Glutamatergic neuron (in vitro differentiated cells): ENCODE measurements around the gene CELA3A. TPM values are rescaled to one million over a fixed set of nuclear protein-coding genes. Genes with fewer than 3 reads are reported as not detected.

ENCODE experiments used
- DNase-seq: peaks from one replicate; pipeline ENCODE4 v3.0.0; 2022
- H3K27ac Mint-ChIP-seq: one replicate; pipeline ENCODE4 v1.8.0; 2020; ENCODE audit warnings: mild to moderate bottlenecking, mixed read lengths, inconsistent platforms; ENCODE audit not compliant: unreplicated experiment
- H3K27me3 Mint-ChIP-seq: one replicate; pipeline ENCODE4 v1.8.0; 2020; ENCODE audit warnings: mild to moderate bottlenecking, moderate library complexity, mixed read lengths, inconsistent platforms; ENCODE audit not compliant: unreplicated experiment
- H3K36me3 Mint-ChIP-seq: one replicate; pipeline ENCODE4 v1.8.0; 2020; ENCODE audit warnings: mild to moderate bottlenecking, mixed read lengths, inconsistent platforms; ENCODE audit not compliant: unreplicated experiment
- H3K4me1 Mint-ChIP-seq: one replicate; pipeline ENCODE4 v1.8.0; 2020; ENCODE audit warnings: mild to moderate bottlenecking, low read depth, mixed read lengths, inconsistent platforms; ENCODE audit not compliant: unreplicated experiment
- H3K4me3 Mint-ChIP-seq: one replicate; pipeline ENCODE4 v1.8.0; 2020; ENCODE audit warnings: mild to moderate bottlenecking, mixed read lengths, inconsistent platforms; ENCODE audit not compliant: unreplicated experiment
- H3K9me3 Mint-ChIP-seq: one replicate; pipeline ENCODE4 v1.8.0; 2020; ENCODE audit warnings: mild to moderate bottlenecking, moderate library complexity, mixed read lengths, inconsistent platforms; ENCODE audit not compliant: unreplicated experiment
- total RNA-seq: library from RNA; stranded (reverse); fragmentation: NEBNext Ultra II Directional; extraction: Animal tissue kit (Norgen Biotek cat#: 25700); gene quantifications from one replicate; pipeline ENCODE4 v1.2.1, GENCODE V29; 2021; ENCODE audit not compliant: unreplicated experiment
- TF ChIP-seq, protein P1 (sequence below): fragments of 200-600 bp; sonication (generic); IDR thresholded peaks from one replicate; pipeline ENCODE4 v1.5.0; 2021; ENCODE audit not compliant: partially characterized antibody, unreplicated experiment

The CELA3A gene
- total RNA-seq, 1 donor from 2014 or later, result not detected

- Mint-ChIP-seq H3K36me3 (no peaks in the 10 kb centered on the region), H3K4me3 (no peak overlapping the region), H3K27me3 (peaks cover 5% of the 10 kb centered on the region), H3K4me1 (peaks cover 6% of the 10 kb centered on the region), H3K27ac (no peak overlapping the region), H3K9me3 (peaks cover 20% of the 10 kb centered on the region)
- TF ChIP-seq, protein P1, sequence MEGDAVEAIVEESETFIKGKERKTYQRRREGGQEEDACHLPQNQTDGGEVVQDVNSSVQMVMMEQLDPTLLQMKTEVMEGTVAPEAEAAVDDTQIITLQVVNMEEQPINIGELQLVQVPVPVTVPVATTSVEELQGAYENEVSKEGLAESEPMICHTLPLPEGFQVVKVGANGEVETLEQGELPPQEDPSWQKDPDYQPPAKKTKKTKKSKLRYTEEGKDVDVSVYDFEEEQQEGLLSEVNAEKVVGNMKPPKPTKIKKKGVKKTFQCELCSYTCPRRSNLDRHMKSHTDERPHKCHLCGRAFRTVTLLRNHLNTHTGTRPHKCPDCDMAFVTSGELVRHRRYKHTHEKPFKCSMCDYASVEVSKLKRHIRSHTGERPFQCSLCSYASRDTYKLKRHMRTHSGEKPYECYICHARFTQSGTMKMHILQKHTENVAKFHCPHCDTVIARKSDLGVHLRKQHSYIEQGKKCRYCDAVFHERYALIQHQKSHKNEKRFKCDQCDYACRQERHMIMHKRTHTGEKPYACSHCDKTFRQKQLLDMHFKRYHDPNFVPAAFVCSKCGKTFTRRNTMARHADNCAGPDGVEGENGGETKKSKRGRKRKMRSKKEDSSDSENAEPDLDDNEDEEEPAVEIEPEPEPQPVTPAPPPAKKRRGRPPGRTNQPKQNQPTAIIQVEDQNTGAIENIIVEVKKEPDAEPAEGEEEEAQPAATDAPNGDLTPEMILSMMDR, result no peak
- DNase-seq, result no peak
Observed at GRCh38 chr1:22050330-22050729, 48.9 kb downstream of the CELA3A start.

- Mint-ChIP-seq H3K36me3 (no peaks in the 10 kb centered on the region), H3K4me3 (peak overlapping the region; percentile 70), H3K27me3 (peaks cover 5% of the 10 kb centered on the region), H3K9me3 (peaks cover 20% of the 10 kb centered on the region), H3K4me1 (peaks cover 10% of the 10 kb centered on the region), H3K27ac (peak overlapping the region; percentile 67)
- TF ChIP-seq, protein P1, result no peak
- no peak for DNase-seq
Observed at GRCh38 chr1:22051607-22052114, 50.2 kb downstream of the CELA3A start.

DNA sequence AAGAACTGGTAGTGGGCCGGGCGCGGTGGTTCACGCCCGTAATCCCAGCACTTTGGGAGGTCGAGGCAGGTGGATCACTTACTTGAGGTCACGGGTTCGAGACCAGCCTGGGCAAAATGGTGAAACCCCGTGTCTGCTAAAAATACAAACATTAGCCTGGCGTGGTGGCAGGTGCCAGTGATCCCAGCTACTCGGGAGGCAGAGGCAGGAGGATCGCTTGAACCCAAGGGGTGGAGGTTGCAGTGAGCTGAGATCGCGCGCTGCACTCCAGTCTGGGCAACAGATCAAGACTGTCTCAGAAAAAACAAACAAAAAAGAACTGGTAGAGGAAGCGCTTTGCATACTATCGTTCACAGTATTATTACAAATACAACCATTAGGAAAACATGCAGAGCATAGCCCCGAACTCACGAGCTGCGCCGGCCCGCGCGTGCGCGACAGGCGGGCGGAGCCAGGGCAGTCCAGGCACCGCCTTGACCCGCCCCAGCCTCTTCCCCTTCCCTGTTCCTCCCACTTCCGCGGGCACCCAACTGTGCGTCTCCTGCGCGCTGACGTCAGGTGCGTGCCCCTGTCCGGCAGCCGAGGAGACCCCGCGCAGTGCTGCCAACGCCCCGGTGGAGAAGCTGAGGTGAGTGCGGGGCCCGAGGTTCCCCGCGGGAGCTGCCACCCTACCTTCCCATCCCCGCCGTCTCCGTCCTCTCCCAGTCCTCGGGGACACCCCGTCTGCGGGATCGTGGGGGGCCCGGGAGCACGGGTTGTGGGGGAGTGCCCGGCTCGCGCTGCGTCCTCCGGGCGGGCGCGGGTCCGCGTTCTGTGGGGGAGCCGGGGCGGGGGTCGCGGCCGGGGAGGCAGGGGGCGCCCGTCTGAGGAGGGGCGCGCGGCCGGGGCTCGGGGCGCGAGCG lies 50.9 kb downstream of the CELA3A start, which contains the start of gene CDC42:
Gene CDC42, plus strand, starts transcription at position 595 of the 902 bp plus-strand sequence. CDS start 25,770 bp downstream, outside the sequence.
- H3K4me1 Mint-ChIP-seq, result peaks cover 12% of the 10 kb centered on the region
- peak within 1 kb of the TSS; percentile 100 for H3K27ac Mint-ChIP-seq
- no peaks in the 10 kb centered on the region for H3K36me3 Mint-ChIP-seq
- H3K4me3 Mint-ChIP-seq, result peak within 1 kb of the TSS; percentile 99
- TF ChIP-seq, protein P1, result no peak
- H3K27me3 Mint-ChIP-seq, result peaks cover 5% of the 10 kb centered on the region
- DNase-seq, result peak; percentile 98
- peaks cover 20% of the 10 kb centered on the region for H3K9me3 Mint-ChIP-seq

DNA sequence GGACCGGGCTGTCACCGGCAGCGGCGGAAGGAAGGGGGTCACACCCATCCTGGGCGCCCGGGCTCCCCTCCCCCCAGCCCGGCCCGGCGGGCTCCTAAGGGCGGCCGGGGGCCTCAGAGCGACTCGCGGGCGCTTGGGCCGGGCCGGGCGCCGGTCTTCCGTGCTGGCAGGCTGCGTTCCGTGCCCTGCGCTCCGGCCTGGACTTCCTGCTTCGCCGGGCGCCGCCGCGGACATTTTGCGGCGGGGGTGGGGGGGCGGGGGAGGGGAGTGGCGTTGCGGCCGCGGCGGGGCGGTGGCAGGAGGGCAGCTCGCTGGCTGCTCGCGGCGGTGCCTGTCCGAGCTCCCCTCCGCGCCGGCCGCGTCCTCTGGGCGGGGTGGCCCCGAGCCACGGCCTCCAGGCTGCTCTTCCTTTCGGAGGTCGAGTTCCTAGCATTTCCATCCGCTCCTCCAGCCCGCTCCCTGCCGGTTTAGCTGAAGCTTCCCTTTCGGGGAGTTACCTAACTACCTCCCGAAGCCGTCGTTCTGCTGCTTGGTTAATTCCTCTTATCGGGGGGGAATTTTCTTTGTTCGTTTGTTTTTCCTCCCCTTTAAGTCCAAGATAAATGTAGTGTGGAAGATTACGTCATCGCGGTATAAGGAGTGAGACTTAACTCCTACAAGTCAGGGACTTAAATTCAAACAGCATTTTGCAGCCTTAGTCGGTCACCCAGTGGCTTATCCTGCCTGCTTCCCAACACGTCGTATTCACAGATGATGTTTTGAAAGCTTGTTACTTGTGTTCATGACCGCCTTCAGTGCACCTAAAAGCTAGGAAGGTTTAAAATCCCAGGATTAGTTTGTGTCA lies 51.8 kb downstream of the CELA3A start:
- Mint-ChIP-seq H3K36me3 (no peaks in the 10 kb centered on the region), H3K9me3 (peaks cover 20% of the 10 kb centered on the region), H3K4me1 (peaks cover 12% of the 10 kb centered on the region), H3K27me3 (peaks cover 5% of the 10 kb centered on the region), H3K4me3 (peak overlapping the region; percentile 99), H3K27ac (peak overlapping the region; percentile 100)
- DNase-seq, result peak; percentile 80
- TF ChIP-seq, protein P1, result no peak
